HCEC 1CT (cell line): ENCODE results near the gene MINDY2.
A peak's percentile ranks its signal among the peaks of the same experiment; 100 is the strongest.
"Not testable (repeated sequence)": the region's sequence is repeated elsewhere in the genome, so short reads cannot be mapped to it uniquely, and the experiment has no call there.

Experiments
- DNase-seq: peaks from one replicate; pipeline ENCODE4 v3.0.0-alpha.2; 2017

The MINDY2 gene

DNA sequence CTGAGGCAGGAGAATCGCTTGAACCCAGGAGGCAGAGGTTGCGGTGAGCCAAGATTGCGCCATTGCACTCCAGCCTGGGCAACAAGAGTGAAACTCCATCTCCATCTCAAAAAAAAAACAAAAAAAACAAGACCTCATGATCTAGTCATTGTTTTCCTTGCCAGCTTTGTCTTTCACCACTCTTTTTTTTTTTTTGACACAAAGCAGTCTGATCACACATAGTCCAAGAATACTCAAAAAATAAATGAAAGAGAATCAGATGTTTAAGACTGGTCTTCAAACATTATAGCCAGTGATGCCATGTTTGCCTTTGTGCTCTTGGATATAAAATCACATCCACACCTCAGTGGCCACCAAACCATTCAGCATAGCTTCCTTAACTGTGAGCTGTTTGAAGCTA, 15.8 kb upstream of the MINDY2 start:
- no peak for DNase-seq

DNA sequence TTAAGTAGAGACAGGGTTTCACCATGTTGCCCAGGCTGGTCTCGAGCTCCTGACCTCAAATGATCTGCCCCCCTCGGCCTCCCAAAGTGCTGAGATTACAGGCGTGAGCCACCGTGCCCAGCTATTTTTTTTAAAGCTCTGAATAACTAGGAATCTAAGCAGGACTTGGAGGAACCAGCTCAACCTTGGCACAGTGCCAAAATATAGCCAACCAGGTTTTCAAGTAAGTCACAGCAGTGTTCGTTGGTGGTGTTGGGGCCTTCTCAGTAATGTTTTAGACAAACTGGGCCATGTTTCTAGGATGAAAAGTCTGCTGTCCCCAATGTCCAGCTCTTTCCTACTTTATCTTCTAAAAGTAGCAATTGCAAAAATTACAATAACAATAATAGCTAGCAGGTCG, 15.1 kb upstream of the MINDY2 start:
- DNase-seq = no peak

DNA sequence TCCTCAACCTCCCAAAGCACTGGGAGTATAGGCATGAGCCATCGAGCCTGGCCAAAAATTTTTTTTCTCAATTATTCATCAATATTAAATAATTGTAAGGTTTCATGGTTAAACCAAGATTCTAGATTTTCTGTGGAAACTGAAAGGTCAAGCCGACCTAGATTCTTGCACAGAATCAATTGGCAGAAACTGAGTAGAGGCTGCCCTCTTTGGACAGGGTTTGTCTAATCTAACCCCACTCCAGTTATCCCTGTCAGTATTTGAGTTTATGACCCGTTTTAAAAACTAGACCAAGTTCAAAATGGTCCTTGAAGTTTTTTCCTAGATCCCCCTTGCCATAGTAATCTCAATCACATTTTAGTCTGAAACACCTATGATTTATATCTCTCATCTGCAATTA, 13.0 kb upstream of the MINDY2 start:
- DNase-seq = peak; percentile 43

DNA sequence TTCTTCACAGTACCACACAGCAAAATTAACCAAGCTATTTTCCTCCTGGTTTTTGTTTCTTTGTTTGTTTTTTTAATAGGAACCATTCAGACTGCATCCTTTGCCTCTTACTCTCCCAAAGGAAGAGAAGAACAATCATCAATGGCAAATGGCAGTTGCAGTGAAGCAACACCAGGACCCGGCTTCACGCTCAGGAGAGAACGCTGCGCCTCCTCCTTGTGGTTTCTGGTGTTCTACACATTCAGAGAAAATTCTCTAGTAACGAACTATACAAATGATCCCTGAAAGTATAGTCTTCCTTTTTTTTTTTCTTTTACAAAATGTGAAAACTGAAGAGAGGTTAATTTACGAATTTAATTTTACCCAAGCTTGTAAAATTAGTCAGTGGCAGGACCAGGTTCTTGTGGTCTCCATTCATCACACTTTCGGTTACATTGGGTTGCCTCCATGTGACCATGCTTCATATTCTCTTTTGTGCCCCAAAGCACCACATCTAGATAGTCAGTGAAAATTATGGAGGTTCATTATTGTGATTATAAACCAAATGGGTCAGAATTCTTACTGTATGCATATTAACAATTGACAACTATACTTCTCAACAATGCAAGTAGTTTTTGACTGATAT, 10.6 kb upstream of the MINDY2 start:
- DNase-seq = no peak

DNA sequence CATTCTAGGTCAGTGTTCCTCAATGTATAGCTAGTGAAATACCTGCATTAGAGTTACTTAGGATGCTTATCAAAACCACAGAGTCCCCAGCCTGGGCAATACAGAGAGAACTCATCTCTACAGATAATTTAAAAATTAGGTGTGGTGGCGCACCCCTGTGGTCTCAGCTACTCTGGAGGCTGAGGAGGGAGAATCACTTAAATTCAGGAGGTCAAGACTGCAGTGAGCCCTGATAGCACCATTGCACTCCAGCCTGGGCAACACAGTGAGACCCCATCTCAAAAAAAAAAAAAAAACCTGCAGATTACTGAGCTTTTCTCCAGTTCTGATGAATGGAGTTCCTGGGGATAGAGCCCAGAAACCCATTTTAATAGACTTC, 10.1 kb upstream of the MINDY2 start:
- DNase-seq = no peak

DNA sequence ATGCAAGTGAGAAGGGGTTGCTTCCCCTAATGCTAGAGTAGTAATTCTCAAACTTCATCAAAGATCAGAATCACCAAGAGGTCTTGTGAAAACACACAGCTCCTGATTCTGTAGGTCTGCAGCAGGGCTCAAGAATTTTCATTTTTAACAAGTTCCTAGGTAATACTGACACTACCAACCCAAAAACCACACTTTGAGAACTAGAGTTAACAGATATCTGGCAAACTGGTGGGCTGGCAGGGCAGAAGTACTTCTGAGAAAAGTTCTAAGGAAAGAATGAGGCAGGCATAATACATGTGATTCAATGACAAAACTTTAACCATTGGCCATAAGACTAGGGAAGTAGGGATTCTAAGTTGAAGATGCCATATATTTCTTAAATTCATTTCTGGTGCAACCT, 8.8 kb upstream of the MINDY2 start:
- DNase-seq = no peak

DNA sequence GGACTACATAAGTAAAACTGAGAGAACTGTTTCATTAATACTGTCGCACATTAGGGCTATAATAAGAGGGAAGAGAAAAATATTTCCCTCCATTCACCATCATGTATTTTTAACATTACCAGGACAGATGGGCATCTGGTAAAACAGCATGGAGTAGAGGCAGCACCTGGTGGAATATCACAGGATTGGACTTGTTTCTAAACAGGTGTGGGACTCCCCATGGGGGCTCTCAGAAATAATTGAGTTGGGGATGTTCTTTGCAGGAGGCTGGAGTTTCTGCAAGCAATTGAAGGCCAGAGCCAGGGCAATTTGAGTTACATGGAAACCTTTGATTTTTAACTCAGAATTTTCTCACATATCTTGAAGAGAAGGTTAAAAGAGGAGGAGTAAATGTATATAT, 8.4 kb upstream of the MINDY2 start:
- no peak for DNase-seq

DNA sequence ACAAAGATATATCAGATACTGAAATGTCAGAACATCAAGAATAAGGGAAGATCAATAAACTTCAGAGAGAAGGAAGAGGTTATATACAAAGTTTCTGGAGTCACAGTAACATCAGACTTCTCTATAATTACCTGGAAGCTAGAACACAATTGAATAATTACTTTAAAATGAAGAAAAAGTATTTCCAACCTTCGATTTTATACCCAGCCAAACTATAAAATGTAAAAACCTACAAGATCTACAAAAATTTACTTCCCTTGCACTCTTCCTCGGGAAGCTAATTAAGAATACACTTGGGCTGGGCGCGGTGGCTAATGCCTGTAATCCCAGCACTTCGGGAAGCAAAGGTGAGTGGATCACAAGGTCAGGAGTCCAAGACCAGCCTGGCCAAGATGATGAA, 6.6 kb upstream of the MINDY2 start:
- no peak for DNase-seq

DNA sequence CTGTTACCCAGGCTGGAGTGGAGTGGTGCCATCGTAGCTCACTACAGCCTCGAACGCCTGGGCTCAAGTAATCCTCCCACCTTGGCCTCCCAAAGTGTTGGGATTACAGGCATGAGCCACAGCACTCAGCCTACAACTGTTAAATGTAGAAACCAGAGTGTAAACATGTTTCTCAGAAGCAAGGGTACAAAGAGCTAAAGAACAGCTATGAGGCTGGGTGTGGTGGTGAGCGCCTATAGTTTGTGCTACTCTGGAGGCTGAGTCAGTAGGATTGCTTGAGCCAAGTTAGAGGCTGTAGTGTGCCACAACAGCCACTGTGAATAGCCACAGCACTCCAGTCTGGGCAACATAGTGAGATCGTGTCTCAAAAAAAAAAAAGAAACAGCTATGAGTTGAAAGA, 4.8 kb upstream of the MINDY2 start:
- no peak for DNase-seq

DNA sequence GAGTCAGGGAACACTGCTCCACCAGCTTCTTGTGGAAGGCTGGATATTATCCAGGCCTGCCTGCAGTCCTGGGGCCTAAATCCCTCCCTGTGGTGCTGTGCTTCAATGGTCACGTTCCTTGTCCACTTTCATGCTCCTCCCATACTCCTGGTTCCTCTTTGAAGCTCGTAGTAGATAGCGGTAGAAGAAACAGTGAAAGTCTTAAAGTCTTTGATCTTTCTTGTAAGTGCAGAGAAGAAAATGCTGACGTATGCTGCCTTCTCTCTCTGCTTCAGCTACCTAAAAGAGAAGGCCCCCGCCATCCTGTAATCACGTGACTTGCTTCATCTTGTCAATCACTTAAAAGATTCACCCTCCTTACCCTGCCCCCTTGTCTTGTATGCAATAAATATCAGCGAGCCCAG, 2.5 kb upstream of the MINDY2 start:
- DNase-seq = not testable (repeated sequence)

DNA sequence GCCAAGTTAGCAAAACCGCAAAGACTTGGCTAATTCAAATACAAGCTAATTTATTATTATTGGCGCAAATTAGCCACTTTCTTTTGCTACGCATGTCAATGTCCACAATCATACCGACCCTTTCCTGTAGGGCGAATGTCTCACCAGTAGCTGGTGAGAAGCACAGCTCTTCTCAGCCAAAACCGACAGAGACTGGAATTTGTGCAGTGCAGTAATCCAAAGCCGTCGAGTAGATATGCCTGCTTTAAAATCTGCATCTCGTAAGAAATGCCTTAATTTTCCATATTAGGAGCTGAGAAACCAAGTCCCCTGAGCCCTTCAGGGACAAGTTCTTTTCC, 614 bp upstream of the MINDY2 start:
- peak; percentile 75 for DNase-seq

DNA sequence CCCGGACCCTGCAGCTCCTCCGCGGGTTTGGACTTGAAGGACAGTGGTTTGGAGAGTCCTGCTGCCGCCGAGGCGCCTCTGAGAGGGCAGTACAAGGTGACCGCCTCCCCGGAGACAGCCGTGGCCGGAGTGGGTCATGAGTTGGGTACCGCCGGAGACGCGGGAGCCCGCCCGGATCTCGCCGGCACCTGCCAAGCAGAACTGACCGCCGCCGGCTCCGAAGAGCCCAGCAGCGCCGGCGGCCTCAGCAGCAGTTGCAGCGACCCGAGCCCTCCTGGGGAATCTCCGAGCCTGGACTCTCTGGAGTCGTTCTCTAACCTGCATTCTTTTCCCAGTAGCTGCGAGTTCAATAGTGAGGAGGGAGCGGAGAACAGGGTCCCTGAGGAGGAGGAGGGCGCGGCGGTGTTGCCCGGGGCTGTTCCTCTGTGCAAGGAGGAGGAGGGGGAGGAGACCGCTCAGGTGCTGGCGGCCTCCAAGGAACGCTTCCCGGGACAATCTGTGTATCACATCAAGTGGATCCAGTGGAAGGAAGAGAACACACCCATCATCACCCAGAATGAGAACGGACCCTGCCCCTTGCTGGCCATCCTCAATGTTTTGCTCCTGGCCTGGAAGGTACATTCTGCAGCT, 634 bp downstream of the MINDY2 start:
- peak; percentile 31 for DNase-seq

DNA sequence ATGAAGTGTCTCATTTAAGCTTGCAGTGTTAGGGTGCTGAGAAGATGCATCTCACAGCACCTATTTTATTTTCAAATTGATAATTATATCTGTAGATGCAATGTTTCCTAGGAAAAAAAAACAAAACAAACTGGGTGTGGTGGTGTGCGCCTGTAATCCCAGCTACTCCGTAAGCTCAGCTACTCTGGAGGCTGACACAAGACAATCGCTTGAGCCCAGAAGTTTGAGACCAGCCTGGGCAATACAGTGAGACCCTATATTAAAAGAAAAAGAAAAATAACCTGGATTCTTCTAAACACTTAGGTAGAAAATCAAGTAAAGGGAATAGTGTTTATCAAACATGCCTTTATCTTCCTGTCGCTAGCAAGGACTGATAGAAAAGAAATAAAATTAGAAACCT, 1.9 kb downstream of the MINDY2 start:
- DNase-seq = no peak

DNA sequence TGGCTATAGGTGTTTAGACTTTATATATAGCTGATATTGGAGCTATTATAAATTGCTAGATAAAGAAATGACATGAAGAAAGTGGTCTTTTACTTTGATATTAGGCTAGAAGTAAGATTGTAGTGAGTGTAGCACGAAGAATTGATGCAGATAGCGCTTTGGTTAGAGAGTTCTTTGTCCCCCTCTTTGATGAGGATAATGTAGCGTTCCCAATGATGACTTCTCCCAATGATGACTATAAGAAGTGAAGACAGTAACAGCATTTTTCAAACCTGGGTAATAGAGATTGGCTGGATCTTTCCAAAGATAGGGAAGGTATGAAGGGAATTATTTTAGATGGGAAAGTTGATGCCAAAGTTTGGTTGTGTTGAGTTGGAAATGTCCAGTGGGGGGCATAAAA, 4.3 kb downstream of the MINDY2 start:
- no peak for DNase-seq

DNA sequence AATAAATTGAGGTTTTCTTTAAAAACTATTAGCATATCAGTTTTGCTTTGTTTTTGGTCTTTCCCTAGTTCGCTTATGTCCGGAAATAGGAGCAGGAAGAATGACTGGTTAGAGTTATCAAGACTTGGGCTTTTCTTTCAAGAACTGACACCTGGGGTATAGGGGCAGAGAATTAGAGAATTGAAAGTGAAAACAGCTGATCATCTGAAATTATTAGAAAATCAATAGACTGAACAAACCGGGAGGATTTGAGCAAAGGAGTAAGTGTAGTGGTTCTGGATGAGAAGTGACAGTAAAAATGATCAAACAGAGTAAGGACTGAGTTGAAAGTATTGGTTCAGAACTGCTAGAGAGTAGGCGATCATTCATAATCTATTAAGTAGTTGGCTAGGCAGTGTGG, 6.0 kb downstream of the MINDY2 start:
- DNase-seq = no peak

DNA sequence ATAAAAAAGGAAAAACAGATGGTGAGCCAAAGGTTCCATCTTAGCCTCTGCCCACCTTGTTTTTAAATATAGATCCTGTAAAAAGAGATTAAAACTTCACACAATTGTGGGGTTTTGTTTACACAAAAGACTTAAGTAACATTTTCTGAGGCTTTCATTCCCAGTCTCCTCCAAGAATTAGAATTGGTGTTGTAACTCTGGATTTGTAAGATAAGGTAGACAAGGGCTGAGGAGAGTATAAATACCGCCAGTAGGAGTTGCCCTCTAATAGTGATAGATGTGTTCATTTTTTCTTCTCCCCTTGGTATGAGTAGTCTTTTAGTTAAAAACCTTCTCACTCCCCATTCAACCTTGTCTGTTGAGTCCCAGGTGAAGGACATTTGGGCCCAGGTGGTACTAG, 8.5 kb downstream of the MINDY2 start:
- no peak for DNase-seq

DNA sequence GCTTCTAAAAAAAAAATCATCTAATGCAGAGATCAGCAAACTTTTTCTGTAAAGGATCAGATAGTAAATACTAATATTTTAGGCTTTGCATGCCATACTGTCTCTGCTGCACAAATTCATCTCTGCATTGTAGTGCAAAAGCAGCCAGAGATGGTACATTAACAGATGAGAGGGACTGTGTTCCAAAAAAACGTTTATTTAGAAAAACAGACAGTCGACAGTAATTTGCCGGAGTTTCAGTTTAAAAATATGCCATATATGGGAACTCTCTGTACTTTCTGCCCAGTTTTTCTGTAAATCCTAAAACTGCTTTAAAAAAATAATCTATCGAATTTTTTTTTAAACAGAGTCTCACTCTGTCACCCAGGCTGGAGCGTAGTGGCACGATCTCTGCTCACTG, 14.3 kb downstream of the MINDY2 start:
- DNase-seq = no peak

DNA sequence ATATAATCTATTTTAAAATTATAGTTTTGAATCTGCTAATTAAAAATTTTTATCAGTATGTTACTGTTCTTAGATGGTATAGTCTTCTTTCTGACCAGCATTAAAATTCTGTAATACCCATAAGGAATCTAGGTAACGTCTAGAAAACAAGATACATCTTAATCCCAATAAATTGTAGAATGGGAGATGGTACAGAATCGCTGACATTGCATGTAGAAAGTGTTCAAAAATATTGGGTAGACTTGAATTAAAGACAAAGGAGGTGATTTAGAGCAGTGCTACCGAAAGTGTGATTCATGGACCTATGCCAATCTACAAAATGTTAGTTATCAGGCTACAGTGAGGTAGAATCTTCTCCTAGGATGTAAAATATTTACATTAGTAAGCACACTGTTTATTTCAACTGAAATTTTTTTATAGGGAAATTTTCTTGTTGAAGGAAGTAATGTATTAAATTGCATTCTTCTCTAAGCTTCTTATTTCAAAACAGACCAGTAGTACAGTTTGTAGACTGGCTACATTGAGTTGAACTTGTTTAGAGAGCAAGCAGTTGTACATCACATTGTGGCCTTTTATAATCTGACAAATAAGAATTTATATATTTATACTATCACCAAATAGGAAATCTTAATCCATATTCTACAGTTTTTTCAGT, 17.1 kb downstream of the MINDY2 start:
- DNase-seq = no peak

DNA sequence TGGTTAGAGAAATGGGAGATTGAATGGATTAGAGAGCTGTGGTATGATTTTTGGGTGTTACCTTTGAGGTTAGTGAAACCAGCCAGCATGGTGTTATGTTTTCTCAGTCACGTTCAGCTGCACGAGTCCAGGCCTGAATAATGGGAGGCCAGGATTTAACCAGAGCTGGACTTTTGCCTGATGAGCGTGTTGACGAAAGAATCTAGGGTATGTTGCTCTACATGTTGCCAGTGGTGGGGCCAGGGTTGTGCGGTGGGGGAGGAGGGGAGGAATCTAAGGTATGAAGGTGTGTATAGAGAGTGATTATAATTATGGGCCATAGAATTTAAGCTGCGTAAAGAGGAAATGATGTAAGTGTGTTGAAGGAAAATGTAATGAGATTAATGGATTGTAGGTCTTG, 22.8 kb downstream of the MINDY2 start:
- no peak for DNase-seq

DNA sequence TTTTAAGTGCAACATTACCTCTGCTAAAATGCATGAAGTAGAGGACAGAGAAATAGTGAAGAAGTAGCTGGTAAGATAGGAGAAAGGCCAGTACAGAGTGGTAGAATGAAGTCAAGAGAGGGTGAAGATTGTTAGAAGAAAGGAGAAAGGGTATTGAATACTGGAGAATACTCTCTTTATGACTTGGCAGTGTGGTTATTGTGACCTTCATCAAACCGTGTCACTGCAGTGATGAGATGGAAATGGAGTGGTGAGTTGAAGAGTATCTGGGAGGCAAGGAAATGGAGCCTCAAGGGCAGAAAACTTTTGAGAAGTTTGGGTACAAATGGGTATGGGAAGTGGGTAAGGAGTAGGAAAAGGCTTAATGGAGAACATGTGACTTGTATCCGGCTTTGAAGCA, 24.7 kb downstream of the MINDY2 start:
- no peak for DNase-seq

DNA sequence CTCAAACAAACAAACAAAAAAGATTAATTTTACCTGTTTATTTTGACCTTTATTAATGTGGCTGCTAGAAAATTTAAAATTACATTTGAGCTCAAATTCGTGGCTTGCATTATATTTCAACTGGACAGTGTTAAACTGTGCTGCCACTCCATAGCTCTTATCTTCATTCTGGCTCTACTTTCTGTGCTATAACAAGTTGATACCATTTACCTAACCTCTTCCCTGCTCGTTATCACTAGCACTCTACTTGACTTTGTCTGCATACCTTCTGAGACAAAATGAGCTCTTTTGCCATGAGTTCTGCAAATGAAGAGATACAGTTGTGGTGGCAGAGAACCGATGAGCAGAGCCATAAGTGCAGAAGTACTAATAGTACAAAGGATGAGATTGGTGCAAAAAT, 26.4 kb downstream of the MINDY2 start:
- no peak for DNase-seq

DNA sequence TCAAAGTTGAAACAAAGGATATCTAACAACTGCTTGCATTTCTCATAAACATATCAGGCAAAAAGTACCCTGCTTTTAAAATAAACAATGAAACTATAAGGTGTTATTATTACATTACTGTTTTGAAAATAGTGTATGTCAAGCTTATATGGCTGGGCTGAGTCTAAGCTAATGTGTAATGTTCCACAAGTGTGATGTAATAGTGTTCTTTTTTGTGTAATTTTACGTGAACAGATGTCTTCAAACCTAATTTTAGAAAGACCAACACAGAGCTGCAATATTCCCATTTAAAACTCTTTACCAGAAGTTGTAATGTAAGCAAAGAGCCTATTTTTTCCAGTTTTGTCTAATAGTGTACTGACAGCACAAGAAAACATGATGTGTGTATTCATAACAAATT, 34.0 kb downstream of the MINDY2 start:
- no peak for DNase-seq

DNA sequence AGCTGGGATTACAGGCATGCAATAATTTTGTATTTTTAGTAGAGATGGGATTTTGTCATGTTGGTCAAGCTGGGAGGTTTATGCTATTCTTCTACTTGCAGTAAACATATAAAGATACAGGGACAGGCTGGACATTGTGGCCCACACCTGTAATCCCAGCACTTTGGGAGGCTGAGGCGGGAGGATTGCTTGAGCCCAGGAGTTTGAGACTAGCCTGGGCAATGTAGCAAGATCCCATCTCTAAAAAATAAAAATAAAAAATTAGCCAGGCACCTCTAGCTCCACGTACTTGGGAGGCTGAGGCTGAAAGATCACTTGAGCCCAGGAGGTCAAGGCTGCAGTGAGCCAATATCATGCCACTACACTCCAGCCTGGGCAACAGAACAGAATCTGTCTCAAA, 52.2 kb downstream of the MINDY2 start:
- not testable (repeated sequence) for DNase-seq

DNA sequence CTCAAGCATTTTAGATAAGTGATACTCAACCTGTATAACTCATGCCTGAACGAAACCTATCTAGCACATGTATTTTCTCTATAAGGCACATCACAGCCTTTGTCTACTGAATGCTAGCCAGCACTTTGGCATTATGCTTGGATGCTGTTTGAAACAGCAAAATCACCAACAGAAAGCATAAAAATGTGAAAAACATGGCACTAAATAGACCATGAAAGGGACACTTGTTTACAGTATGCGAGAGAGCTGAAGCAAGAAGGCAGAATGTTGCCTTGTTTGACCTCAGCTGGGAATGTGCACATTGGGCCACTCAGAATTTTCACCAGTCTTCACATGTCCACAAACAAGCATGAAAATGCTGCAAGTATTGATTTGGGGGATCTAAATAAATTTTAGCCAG, 59.5 kb downstream of the MINDY2 start:
- no peak for DNase-seq
